Astrocyte (in vitro differentiated cells and primary cell): ENCODE measurements around the gene SMYD2. TPM values are rescaled to one million over a fixed set of nuclear protein-coding genes. Genes with fewer than 3 reads are reported as not detected.

ENCODE experiments used
- DNase-seq: peaks from one replicate; pipeline ENCODE4 v3.0.0-alpha.2; 2010; ENCODE audit warnings: low read depth
- FAIRE-seq: peaks from 2 replicates; lab custom pipeline; 2011; peaks lifted over from hg19 to GRCh38; lab: Jason Lieb, UNC
- H2AFZ ChIP-seq: 2 replicates; pipeline ENCODE4 v1.6.0; 2012; ENCODE audit warnings: low read depth, low read length, inconsistent platforms
- H3K27ac ChIP-seq: 2 replicates; pipeline ENCODE4 v1.5.1; 2011; ENCODE audit warnings: low read depth, low read length, inconsistent platforms
- H3K27me3 ChIP-seq: 2 replicates; pipeline ENCODE4 v1.6.0; 2011; ENCODE audit warnings: low read length, inconsistent platforms; ENCODE audit not compliant: insufficient read depth
- H3K36me3 ChIP-seq: 2 replicates; pipeline ENCODE4 v1.5.1; 2011; ENCODE audit warnings: low read length, inconsistent platforms; ENCODE audit not compliant: insufficient read depth
- H3K4me1 ChIP-seq: 2 replicates; pipeline ENCODE4 v1.5.1; 2011; ENCODE audit warnings: low read length, inconsistent platforms; ENCODE audit not compliant: insufficient read depth
- H3K4me2 ChIP-seq: 2 replicates; pipeline ENCODE4 v1.6.0; 2012; ENCODE audit warnings: low read length, inconsistent platforms
- H3K4me3 ChIP-seq: 2 replicates; pipeline ENCODE4 v1.5.1; 2011; ENCODE audit warnings: low read depth, mild to moderate bottlenecking, low read length, inconsistent platforms; ENCODE audit not compliant: insufficient read depth
- H3K79me2 ChIP-seq: 2 replicates; pipeline ENCODE4 v1.6.0; 2012; ENCODE audit warnings: mild to moderate bottlenecking, low read length, inconsistent platforms; ENCODE audit not compliant: insufficient read depth
- H3K9ac ChIP-seq: 2 replicates; pipeline ENCODE4 v1.6.0; 2012; ENCODE audit warnings: mild to moderate bottlenecking, low read length, inconsistent platforms
- H3K9me3 ChIP-seq: 2 replicates; pipeline ENCODE4 v1.5.1; 2012; ENCODE audit warnings: low read depth, mild to moderate bottlenecking, low read length, inconsistent platforms; ENCODE audit not compliant: insufficient read depth
- H4K20me1 ChIP-seq: 2 replicates; pipeline ENCODE4 v1.6.0; 2012; ENCODE audit warnings: low read length, inconsistent platforms; ENCODE audit not compliant: insufficient read depth
- H3K27ac Mint-ChIP-seq: one replicate; pipeline ENCODE4 v1.8.0; 2021; ENCODE audit warnings: mild to moderate bottlenecking, mixed read lengths; ENCODE audit not compliant: unreplicated experiment
- H3K27me3 Mint-ChIP-seq: one replicate; pipeline ENCODE4 v1.8.0; 2021; ENCODE audit warnings: low read depth, mixed read lengths; ENCODE audit not compliant: unreplicated experiment
- H3K36me3 Mint-ChIP-seq: one replicate; pipeline ENCODE4 v1.8.0; 2021; ENCODE audit warnings: low read depth, mixed read lengths; ENCODE audit not compliant: unreplicated experiment
- H3K4me1 Mint-ChIP-seq: one replicate; pipeline ENCODE4 v1.8.0; 2021; ENCODE audit warnings: low read depth, mixed read lengths; ENCODE audit not compliant: unreplicated experiment
- H3K4me3 Mint-ChIP-seq: one replicate; pipeline ENCODE4 v1.8.0; 2021; ENCODE audit warnings: mild to moderate bottlenecking, moderate library complexity, mixed read lengths; ENCODE audit not compliant: unreplicated experiment
- H3K9me3 Mint-ChIP-seq: one replicate; pipeline ENCODE4 v1.8.0; 2021; ENCODE audit warnings: mild to moderate bottlenecking, mixed read lengths; ENCODE audit not compliant: unreplicated experiment
- EZH2 ChIP-seq: IDR thresholded peaks from 2 replicates; pipeline ENCODE4 v1.6.1; 2012; ENCODE audit warnings: mild to moderate bottlenecking, low read length, inconsistent platforms; ENCODE audit not compliant: insufficient read depth
- total RNA-seq: library from RNA; stranded (reverse); gene quantifications from 2 replicates; pipeline ENCODE4 v1.2.1, GENCODE V29; 2021
- TF ChIP-seq, protein P1 (sequence below): IDR thresholded peaks from 2 replicates; pipeline ENCODE4 v1.5.1; 2011; ENCODE audit warnings: low read depth, mild to moderate bottlenecking, inconsistent platforms, low read length, moderate library complexity; ENCODE audit not compliant: insufficient read depth

Gene SMYD2
- total RNA-seq, 1 donor from 2014 or later: 38.6 TPM

DNA sequence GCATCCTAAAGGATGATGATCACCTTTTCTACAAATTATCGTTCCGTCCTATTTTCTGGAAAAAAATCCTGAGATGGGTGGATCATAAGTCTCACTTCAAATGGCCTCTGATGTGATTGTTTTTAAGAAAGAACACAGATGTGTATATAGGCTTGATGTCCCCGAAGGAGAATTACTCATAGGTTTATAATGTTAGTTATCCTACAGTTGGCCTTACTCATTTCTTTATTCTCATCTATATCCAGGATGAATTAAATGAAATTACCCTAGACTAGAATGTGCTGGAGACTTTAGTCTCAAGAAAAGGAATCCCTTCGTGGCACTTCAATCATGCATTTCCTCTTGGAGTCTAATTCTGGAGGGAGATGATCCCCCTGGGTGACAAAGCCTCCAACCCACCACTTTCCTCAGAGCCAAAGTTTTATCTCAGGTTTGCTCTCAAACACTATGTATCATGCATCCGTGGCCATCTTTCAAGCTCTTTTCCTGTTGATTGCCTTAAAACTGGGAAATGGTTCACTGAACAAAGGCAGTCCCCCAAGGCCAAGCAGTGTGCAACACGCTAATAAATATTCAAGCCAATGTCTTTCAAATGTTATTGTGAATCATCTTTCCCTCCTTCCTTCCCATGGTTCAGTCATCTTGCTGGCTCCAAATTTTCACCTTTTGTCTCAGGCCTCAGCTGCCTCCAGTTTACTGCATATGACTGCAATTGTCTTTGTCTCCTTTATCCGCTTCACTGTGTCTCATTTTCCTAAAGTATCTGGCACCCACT is 32.5 kb upstream of the SMYD2 start:
- TF ChIP-seq, protein P1, sequence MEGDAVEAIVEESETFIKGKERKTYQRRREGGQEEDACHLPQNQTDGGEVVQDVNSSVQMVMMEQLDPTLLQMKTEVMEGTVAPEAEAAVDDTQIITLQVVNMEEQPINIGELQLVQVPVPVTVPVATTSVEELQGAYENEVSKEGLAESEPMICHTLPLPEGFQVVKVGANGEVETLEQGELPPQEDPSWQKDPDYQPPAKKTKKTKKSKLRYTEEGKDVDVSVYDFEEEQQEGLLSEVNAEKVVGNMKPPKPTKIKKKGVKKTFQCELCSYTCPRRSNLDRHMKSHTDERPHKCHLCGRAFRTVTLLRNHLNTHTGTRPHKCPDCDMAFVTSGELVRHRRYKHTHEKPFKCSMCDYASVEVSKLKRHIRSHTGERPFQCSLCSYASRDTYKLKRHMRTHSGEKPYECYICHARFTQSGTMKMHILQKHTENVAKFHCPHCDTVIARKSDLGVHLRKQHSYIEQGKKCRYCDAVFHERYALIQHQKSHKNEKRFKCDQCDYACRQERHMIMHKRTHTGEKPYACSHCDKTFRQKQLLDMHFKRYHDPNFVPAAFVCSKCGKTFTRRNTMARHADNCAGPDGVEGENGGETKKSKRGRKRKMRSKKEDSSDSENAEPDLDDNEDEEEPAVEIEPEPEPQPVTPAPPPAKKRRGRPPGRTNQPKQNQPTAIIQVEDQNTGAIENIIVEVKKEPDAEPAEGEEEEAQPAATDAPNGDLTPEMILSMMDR: no peak
- no peak for TF ChIP-seq EZH2
- H3K4me1 Mint-ChIP-seq: no peaks in the 10 kb centered on the region
- H3K4me2 ChIP-seq: peak overlapping the region; percentile 33
- H3K4me3 Mint-ChIP-seq: no peak overlapping the region
- H3K27me3 Mint-ChIP-seq: peaks cover 3% of the 10 kb centered on the region
- H3K9ac ChIP-seq: no peak overlapping the region
- H3K27me3 ChIP-seq: no peaks in the 10 kb centered on the region
- no peaks in the 10 kb centered on the region for H3K79me2 ChIP-seq
- H4K20me1 ChIP-seq: no peaks in the 10 kb centered on the region
- H3K27ac ChIP-seq: no peak overlapping the region
- DNase-seq (no peak), FAIRE-seq (no peak)
- H3K27ac Mint-ChIP-seq: no peak overlapping the region
- H3K9me3 Mint-ChIP-seq: no peaks in the 10 kb centered on the region
- no peaks in the 10 kb centered on the region for H3K36me3 ChIP-seq
- no peaks in the 10 kb centered on the region for H3K9me3 ChIP-seq
- no peaks in the 10 kb centered on the region for H3K36me3 Mint-ChIP-seq
- peaks cover 7% of the 10 kb centered on the region for H3K4me1 ChIP-seq
- no peak overlapping the region for H3K4me3 ChIP-seq
- no peak overlapping the region for H2AFZ ChIP-seq

DNA sequence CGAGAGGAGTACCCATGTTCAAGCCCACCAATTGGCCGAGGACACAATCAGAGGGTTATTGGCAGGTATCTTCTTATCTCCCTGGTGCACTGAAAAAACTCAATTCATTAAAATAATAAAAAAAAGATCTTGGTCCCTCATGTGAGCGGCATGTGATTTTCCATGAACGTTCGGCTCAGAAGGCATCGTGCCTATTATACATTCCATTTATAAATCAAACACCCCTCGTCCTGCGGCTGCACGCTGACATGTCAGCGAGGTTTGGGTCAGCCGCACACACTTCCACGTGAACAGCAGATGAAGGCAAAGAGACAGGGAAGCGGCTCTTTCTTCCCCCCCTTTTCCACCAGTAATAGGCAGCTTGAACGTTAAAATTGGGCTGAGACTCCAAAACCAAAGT is 31.3 kb upstream of the SMYD2 start:
- Mint-ChIP-seq H3K4me3 (no peak overlapping the region), H3K4me1 (no peaks in the 10 kb centered on the region), H3K36me3 (no peaks in the 10 kb centered on the region), H3K27me3 (peaks cover 3% of the 10 kb centered on the region), H3K27ac (no peak overlapping the region), H3K9me3 (no peaks in the 10 kb centered on the region)
- FAIRE-seq (no peak), DNase-seq (no peak)
- TF ChIP-seq, protein P1: no peak
- no peak for TF ChIP-seq EZH2
- Histone ChIP-seq H3K27ac (no peak overlapping the region), H3K27me3 (no peaks in the 10 kb centered on the region), H3K79me2 (no peaks in the 10 kb centered on the region), H3K9ac (no peak overlapping the region), H3K4me3 (no peak overlapping the region), H3K36me3 (no peaks in the 10 kb centered on the region), H2AFZ (no peak overlapping the region), H3K4me1 (peaks cover 7% of the 10 kb centered on the region), H3K9me3 (no peaks in the 10 kb centered on the region), H4K20me1 (no peaks in the 10 kb centered on the region), H3K4me2 (no peak overlapping the region)

DNA sequence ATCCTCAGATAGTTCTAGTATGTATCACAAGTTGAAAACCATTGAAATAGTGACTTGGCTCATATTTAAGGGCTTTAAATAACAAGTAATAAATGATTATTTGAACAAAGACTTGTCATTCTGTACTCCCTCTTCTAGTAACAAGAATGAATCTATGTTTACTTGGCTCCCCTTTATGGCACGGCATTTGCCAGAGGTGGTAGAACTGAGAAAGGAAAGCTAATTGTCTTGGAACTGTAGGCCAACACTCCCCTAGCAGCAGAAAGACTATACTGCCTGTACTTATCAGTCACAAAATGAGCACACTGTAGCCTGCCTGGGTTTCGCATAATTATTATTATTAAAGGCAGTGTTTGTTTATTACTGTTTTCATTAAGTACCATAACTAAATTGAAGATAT is 29.6 kb upstream of the SMYD2 start:
- Histone ChIP-seq H3K9me3 (no peaks in the 10 kb centered on the region), H3K4me1 (peaks cover 7% of the 10 kb centered on the region), H3K36me3 (no peaks in the 10 kb centered on the region), H2AFZ (no peak overlapping the region), H3K4me3 (no peak overlapping the region), H3K9ac (no peak overlapping the region), H3K79me2 (no peaks in the 10 kb centered on the region), H4K20me1 (no peaks in the 10 kb centered on the region), H3K27ac (no peak overlapping the region), H3K4me2 (no peak overlapping the region), H3K27me3 (no peaks in the 10 kb centered on the region)
- Mint-ChIP-seq H3K27ac (no peak overlapping the region), H3K9me3 (peaks cover 4% of the 10 kb centered on the region), H3K4me3 (no peak overlapping the region), H3K36me3 (no peaks in the 10 kb centered on the region), H3K4me1 (no peaks in the 10 kb centered on the region), H3K27me3 (peaks cover 3% of the 10 kb centered on the region)
- TF ChIP-seq, protein P1: no peak
- TF ChIP-seq EZH2: no peak
- FAIRE-seq (no peak), DNase-seq (no peak)
